ENCODE data around the gene SCN8A.

The SCN8A gene

GRCh38 chr12:51653431-51653830 lies 62.4 kb downstream of the SCN8A start:
- no peaks in the 10 kb centered on the region for H3K36me3 ChIP-seq (ENCODE audit: control insufficient read depth, insufficient read depth, low read length)

DNA sequence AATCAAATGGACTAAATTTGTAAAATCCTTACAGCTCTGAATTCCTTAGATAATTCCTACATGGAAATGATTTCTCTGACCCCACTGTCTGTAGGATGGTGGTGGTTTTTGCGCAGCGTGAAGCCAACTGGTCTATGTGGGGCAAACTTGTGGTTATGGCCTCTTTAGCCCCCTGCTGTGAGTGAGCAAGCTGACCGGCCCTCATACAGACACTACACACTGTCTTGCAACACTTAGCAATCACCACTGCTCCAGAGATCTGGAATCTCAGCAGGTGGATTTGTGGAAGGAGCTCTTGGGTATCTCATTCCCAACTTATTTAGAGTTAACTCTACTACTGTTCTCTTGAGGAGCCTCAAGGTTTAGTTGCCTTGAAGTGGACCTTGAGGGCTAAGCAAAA lies 70.2 kb downstream of the SCN8A start:
- no peak overlapping the region for H3K27ac ChIP-seq (ENCODE audit: low read depth, low read length)
- no peaks in the 10 kb centered on the region for H3K4me1 ChIP-seq (ENCODE audit: control insufficient read depth, insufficient read depth, low read length)
- H3K36me3 ChIP-seq (ENCODE audit: control insufficient read depth, insufficient read depth, low read length), result no peaks in the 10 kb centered on the region
- no peak overlapping the region for H3K4me3 ChIP-seq (ENCODE audit: low read length)
- H3K9ac ChIP-seq (ENCODE audit: low read length), result no peak overlapping the region
- no peaks in the 10 kb centered on the region for H3K27me3 ChIP-seq (ENCODE audit: control insufficient read depth, insufficient read depth, low read length)

More at GRCh38 chr12:51653431-51653830, 62.4 kb downstream of the SCN8A start:
- no peak overlapping the region for H3K27ac ChIP-seq (ENCODE audit: low read depth, low read length)
- H3K9ac ChIP-seq (ENCODE audit: low read length), result no peak overlapping the region
- H3K4me1 ChIP-seq (ENCODE audit: control insufficient read depth, insufficient read depth, low read length), result no peaks in the 10 kb centered on the region
- no peaks in the 10 kb centered on the region for H3K27me3 ChIP-seq (ENCODE audit: control insufficient read depth, insufficient read depth, low read length)
- H3K4me3 ChIP-seq (ENCODE audit: low read length), result no peak overlapping the region

- no peak overlapping the region for H3K9ac ChIP-seq (ENCODE audit: low read length)
- H3K36me3 ChIP-seq (ENCODE audit: control insufficient read depth, insufficient read depth, low read length), result no peaks in the 10 kb centered on the region
- H3K27ac ChIP-seq (ENCODE audit: low read depth, low read length), result no peak overlapping the region
- H3K4me1 ChIP-seq (ENCODE audit: control insufficient read depth, insufficient read depth, low read length), result no peaks in the 10 kb centered on the region
- no peaks in the 10 kb centered on the region for H3K27me3 ChIP-seq (ENCODE audit: control insufficient read depth, insufficient read depth, low read length)
- no peak overlapping the region for H3K4me3 ChIP-seq (ENCODE audit: low read length)
These were observed 70.8 kb downstream of the SCN8A start for GRCh38 chr12:51661836-51662235.

DNA sequence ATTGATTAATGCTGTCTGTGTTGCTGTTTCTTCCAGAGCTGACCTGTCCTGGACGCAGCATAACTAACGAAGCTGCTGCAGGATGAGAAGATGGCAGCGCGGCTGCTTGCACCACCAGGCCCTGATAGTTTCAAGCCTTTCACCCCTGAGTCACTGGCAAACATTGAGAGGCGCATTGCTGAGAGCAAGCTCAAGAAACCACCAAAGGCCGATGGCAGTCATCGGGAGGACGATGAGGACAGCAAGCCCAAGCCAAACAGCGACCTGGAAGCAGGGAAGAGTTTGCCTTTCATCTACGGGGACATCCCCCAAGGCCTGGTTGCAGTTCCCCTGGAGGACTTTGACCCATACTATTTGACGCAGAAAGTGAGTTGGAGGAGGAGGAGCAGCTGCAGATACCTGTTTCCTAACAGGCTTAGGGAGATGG lies 71.7 kb downstream of the SCN8A start:
- Histone ChIP-seq H3K27ac (ENCODE audit: low read depth, low read length) (no peak overlapping the region), H3K4me1 (ENCODE audit: control insufficient read depth, insufficient read depth, low read length) (no peaks in the 10 kb centered on the region), H3K9ac (ENCODE audit: low read length) (no peak overlapping the region), H3K4me3 (ENCODE audit: low read length) (no peak overlapping the region), H3K36me3 (ENCODE audit: control insufficient read depth, insufficient read depth, low read length) (no peaks in the 10 kb centered on the region), H3K27me3 (ENCODE audit: control insufficient read depth, insufficient read depth, low read length) (no peaks in the 10 kb centered on the region)

GRCh38 chr12:51663390-51663789 lies 72.4 kb downstream of the SCN8A start:
- H3K4me1 ChIP-seq (ENCODE audit: control insufficient read depth, insufficient read depth, low read length), result no peaks in the 10 kb centered on the region
- no peaks in the 10 kb centered on the region for H3K27me3 ChIP-seq (ENCODE audit: control insufficient read depth, insufficient read depth, low read length)
- H3K9ac ChIP-seq (ENCODE audit: low read length), result no peak overlapping the region
- no peak overlapping the region for H3K27ac ChIP-seq (ENCODE audit: low read depth, low read length)
- H3K36me3 ChIP-seq (ENCODE audit: control insufficient read depth, insufficient read depth, low read length), result no peaks in the 10 kb centered on the region
- H3K4me3 ChIP-seq (ENCODE audit: low read length), result no peak overlapping the region

DNA sequence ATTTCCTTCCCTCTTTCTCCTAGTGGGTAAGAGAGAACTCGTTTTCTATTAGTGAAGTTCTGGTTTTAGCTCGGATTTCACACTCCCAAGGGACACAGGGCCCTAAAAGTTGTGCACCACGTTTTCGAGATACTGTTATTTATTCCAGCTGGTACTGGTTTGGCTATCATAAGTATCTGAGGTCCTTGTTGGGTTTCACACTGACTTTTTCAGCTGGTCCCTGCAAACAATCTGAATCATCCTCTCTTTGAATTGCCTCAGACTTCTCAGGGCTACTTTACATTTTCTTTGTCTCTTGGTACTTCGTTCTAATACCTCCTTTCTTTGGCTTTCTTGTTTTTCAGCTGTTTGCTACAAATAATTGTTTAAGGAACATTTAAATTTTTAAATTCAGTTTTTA lies 75.7 kb downstream of the SCN8A start:
- Histone ChIP-seq H3K9ac (ENCODE audit: low read length) (no peak overlapping the region), H3K4me1 (ENCODE audit: control insufficient read depth, insufficient read depth, low read length) (no peaks in the 10 kb centered on the region), H3K36me3 (ENCODE audit: control insufficient read depth, insufficient read depth, low read length) (no peaks in the 10 kb centered on the region), H3K27ac (ENCODE audit: low read depth, low read length) (no peak overlapping the region), H3K4me3 (ENCODE audit: low read length) (no peak overlapping the region), H3K27me3 (ENCODE audit: control insufficient read depth, insufficient read depth, low read length) (no peaks in the 10 kb centered on the region)

DNA sequence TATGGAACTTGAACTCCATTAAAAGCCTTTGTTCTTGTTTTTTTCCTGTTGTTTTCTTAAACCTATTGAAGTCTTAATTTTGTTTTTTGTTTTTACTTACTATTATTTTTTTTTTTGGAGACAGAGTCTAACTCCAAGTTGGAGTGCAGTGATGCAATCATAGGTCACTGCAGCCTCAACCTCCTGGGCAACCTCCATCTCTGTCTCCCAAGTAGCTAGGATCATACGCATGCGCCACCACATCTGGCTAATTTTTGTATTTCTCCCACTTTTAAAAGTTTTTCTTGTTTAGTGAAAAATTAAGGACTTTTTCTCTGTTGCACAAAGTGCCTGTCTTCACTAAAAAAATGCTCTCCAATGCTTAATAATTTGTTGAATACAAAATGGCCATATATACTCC lies 76.2 kb downstream of the SCN8A start:
- Histone ChIP-seq H3K36me3 (ENCODE audit: control insufficient read depth, insufficient read depth, low read length) (no peaks in the 10 kb centered on the region), H3K27me3 (ENCODE audit: control insufficient read depth, insufficient read depth, low read length) (no peaks in the 10 kb centered on the region), H3K9ac (ENCODE audit: low read length) (no peak overlapping the region), H3K4me3 (ENCODE audit: low read length) (no peak overlapping the region), H3K27ac (ENCODE audit: low read depth, low read length) (no peak overlapping the region), H3K4me1 (ENCODE audit: control insufficient read depth, insufficient read depth, low read length) (no peaks in the 10 kb centered on the region)

DNA sequence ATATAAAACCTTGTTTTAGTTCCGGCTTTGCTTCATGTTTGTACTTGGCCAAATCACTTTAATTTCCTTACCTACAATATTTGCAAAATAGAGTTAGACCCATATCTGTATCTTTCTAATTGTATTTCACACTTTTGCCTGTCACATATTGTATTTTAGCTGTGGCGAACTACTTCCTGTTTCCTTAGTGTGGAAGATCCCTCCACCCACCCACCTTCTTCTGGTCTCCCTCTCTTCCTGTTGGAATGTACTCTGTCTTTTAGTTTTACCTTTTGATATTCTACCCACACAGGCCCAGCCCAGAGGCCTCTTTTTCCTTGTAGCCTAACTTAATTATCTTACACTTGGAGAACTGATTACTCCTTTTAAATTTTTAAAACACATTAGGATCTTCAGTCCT lies 78.2 kb downstream of the SCN8A start:
- H3K36me3 ChIP-seq (ENCODE audit: control insufficient read depth, insufficient read depth, low read length), result no peaks in the 10 kb centered on the region
- no peak overlapping the region for H3K27ac ChIP-seq (ENCODE audit: low read depth, low read length)
- no peaks in the 10 kb centered on the region for H3K27me3 ChIP-seq (ENCODE audit: control insufficient read depth, insufficient read depth, low read length)
- H3K9ac ChIP-seq (ENCODE audit: low read length), result no peak overlapping the region
- no peak overlapping the region for H3K4me3 ChIP-seq (ENCODE audit: low read length)
- H3K4me1 ChIP-seq (ENCODE audit: control insufficient read depth, insufficient read depth, low read length), result no peaks in the 10 kb centered on the region

DNA sequence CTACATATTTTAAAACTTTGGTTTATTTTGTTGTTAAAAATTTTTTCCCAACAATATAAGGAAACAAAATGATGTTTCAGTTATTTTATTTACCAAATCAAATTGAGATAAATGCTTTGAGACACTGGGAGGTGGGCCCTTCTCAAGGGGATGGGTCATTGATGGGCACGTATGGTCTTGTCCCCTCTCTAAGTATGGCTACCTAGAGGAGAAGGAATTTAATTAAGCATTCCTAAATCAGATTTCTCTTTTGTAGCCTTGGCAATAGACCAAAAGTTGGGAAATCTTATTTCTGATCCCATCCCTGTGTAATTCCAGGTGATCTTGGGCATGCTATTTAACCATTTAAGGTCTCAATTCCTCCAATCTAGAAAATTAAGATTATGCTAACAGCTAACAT lies 79.0 kb downstream of the SCN8A start:
- Histone ChIP-seq H3K36me3 (ENCODE audit: control insufficient read depth, insufficient read depth, low read length) (no peaks in the 10 kb centered on the region), H3K4me3 (ENCODE audit: low read length) (no peak overlapping the region), H3K27ac (ENCODE audit: low read depth, low read length) (no peak overlapping the region), H3K9ac (ENCODE audit: low read length) (no peak overlapping the region), H3K4me1 (ENCODE audit: control insufficient read depth, insufficient read depth, low read length) (no peaks in the 10 kb centered on the region), H3K27me3 (ENCODE audit: control insufficient read depth, insufficient read depth, low read length) (no peaks in the 10 kb centered on the region)

DNA sequence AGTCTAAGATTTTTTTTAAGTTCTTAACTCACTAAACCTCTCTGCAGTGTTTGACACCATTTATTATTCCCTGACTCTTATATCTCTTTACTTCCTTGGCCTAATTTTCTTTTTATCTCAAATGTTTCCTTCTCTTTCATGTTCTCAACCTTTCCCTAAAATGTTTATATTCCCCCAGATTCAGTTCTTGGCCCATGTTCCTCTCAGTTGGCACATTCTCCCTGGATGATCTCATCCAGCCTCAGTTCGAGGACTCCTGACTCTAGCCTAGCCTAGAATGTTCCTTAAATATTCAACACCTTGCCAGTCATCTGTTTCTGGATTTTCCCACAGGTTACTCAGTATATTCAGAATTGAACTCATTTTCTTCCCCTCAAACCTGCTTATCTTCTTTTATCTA lies 81.3 kb downstream of the SCN8A start:
- Histone ChIP-seq H3K9ac (ENCODE audit: low read length) (no peak overlapping the region), H3K4me1 (ENCODE audit: control insufficient read depth, insufficient read depth, low read length) (no peaks in the 10 kb centered on the region), H3K36me3 (ENCODE audit: control insufficient read depth, insufficient read depth, low read length) (no peaks in the 10 kb centered on the region), H3K27me3 (ENCODE audit: control insufficient read depth, insufficient read depth, low read length) (no peaks in the 10 kb centered on the region), H3K27ac (ENCODE audit: low read depth, low read length) (no peak overlapping the region), H3K4me3 (ENCODE audit: low read length) (no peak overlapping the region)

DNA sequence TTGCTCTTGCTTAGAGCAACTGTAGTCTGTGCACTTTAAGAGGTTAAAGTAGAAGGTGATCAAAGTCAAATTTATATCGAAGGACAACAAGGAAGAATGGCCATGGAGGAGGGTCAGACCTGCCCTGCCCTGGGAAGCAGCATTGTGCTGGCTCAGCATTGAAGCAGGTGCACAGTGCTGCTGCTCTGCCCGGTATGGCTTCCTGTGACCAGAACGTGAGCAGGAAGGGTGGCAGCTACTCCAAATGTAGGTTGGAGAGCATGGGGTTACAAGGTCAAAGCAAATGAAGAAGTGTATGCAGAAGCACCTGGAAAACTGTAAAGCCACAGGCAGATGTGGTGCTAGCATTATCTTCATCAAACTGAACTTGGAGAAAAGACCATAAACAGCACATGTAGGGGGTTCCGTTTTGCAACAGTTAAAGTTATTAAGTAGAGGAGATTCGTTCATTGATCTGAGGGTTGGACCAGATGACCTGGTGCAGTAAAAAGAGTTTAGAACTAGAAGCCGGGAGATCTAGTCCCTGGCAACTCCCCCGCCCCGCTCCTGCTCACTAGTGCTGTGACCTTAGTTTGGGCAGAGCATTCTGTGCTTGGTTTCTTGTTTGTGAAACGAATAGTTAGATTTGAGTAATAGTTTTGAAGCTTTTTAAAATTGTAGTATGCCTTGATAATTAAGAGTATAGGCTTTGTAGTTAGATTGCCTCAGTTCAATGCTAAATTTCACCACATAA lies 84.2 kb downstream of the SCN8A start:
- no peaks in the 10 kb centered on the region for H3K4me1 ChIP-seq (ENCODE audit: control insufficient read depth, insufficient read depth, low read length)
- no peaks in the 10 kb centered on the region for H3K36me3 ChIP-seq (ENCODE audit: control insufficient read depth, insufficient read depth, low read length)
- no peak overlapping the region for H3K4me3 ChIP-seq (ENCODE audit: low read length)
- H3K27ac ChIP-seq (ENCODE audit: low read depth, low read length), result no peak overlapping the region
- H3K27me3 ChIP-seq (ENCODE audit: control insufficient read depth, insufficient read depth, low read length), result no peaks in the 10 kb centered on the region
- no peak overlapping the region for H3K9ac ChIP-seq (ENCODE audit: low read length)

- no peak overlapping the region for H3K9ac ChIP-seq (ENCODE audit: low read length)
- H3K27ac ChIP-seq (ENCODE audit: low read depth, low read length), result no peak overlapping the region
- no peak overlapping the region for H3K4me3 ChIP-seq (ENCODE audit: low read length)
- H3K36me3 ChIP-seq (ENCODE audit: control insufficient read depth, insufficient read depth, low read length), result no peaks in the 10 kb centered on the region
- H3K27me3 ChIP-seq (ENCODE audit: control insufficient read depth, insufficient read depth, low read length), result no peaks in the 10 kb centered on the region
- no peaks in the 10 kb centered on the region for H3K4me1 ChIP-seq (ENCODE audit: control insufficient read depth, insufficient read depth, low read length)
These were observed 85.8 kb downstream of the SCN8A start for GRCh38 chr12:51676875-51677274.

DNA sequence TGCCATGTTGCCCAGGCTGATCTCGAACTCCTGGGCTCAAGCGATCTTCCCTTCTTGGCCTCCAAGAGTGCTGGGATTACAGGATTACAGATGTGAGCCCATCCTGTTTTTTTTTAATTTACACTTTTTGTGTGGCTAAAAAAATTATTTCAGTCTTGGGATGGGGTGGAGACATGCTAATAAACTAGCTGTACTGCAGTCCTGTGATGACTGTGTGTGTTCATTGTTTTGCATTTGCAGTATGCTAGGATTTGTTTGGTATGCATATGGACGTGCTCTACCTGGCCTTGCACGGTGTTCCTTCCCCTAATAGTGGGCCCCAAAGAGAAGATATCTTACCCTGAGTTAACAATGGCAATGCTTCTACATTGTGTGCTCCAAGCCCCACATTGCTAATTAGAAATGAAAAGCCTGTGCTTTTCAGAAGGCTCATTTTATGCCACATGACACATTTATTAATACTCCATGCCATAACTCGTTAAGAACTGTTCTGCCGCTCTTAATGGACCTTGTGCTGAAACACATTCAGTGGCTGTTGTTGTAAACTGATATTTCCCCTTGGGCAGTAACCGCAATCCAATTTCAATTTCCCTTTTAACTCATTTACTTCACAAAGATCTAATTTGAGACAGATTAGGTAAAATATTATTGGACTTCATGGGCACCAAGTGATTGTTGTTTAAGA lies 86.4 kb downstream of the SCN8A start:
- Histone ChIP-seq H3K4me3 (ENCODE audit: low read length) (no peak overlapping the region), H3K36me3 (ENCODE audit: control insufficient read depth, insufficient read depth, low read length) (no peaks in the 10 kb centered on the region), H3K27ac (ENCODE audit: low read depth, low read length) (no peak overlapping the region), H3K4me1 (ENCODE audit: control insufficient read depth, insufficient read depth, low read length) (no peaks in the 10 kb centered on the region), H3K9ac (ENCODE audit: low read length) (no peak overlapping the region), H3K27me3 (ENCODE audit: control insufficient read depth, insufficient read depth, low read length) (no peaks in the 10 kb centered on the region)
